GOT3 (cell line): ENCODE data around the gene CYS1.
A peak's percentile ranks its signal among the peaks of the same experiment; 100 is the strongest.

Experiments used
- DNase-seq: peaks from one replicate; lab custom pipeline; 2025; ENCODE audit warnings: mixed read lengths; lab: John Stamatoyannopoulos, UW

The CYS1 gene

GRCh38 chr2:10072656-10073480 lies 7.3 kb downstream of the CYS1 start:
- peak; percentile 43 for DNase-seq

GRCh38 chr2:10071595-10071994 lies 8.6 kb downstream of the CYS1 start:
- no peak for DNase-seq

- no peak for DNase-seq
These were observed 9.0 kb downstream of the CYS1 start for GRCh38 chr2:10071176-10071575.

- DNase-seq, result no peak
These were observed 12.3 kb downstream of the CYS1 start for GRCh38 chr2:10067881-10068280.

GRCh38 chr2:10067330-10067729 lies 12.9 kb downstream of the CYS1 start:
- no peak for DNase-seq

GRCh38 chr2:10065773-10066055 lies 14.5 kb downstream of the CYS1 start:
- DNase-seq, result no peak

GRCh38 chr2:10064932-10065772 lies 15.1 kb downstream of the CYS1 start:
- no peak for DNase-seq

- DNase-seq, result no peak
These were observed 16.6 kb downstream of the CYS1 start for GRCh38 chr2:10063566-10063965.

GRCh38 chr2:10062931-10063365 lies 17.3 kb downstream of the CYS1 start:
- no peak for DNase-seq

GRCh38 chr2:10061221-10061925 lies 18.8 kb downstream of the CYS1 start:
- no peak for DNase-seq

GRCh38 chr2:10059552-10060335 lies 20.5 kb downstream of the CYS1 start:
- DNase-seq, result no peak

GRCh38 chr2:10059016-10059351 lies 21.2 kb downstream of the CYS1 start:
- no peak for DNase-seq

GRCh38 chr2:10058251-10059015 lies 21.8 kb downstream of the CYS1 start:
- DNase-seq, result no peak

GRCh38 chr2:10057231-10058107 lies 22.7 kb downstream of the CYS1 start:
- no peak for DNase-seq

GRCh38 chr2:10056439-10056838 lies 23.8 kb downstream of the CYS1 start:
- DNase-seq, result no peak

- DNase-seq, result no peak
These were observed 25.2 kb downstream of the CYS1 start for GRCh38 chr2:10054976-10055375.

GRCh38 chr2:10054424-10054823 lies 25.8 kb downstream of the CYS1 start:
- DNase-seq, result no peak

- no peak for DNase-seq
These were observed 26.9 kb downstream of the CYS1 start for GRCh38 chr2:10053351-10053750.

GRCh38 chr2:10052216-10052615 lies 28.0 kb downstream of the CYS1 start:
- DNase-seq, result no peak

GRCh38 chr2:10048501-10049171 lies 31.6 kb downstream of the CYS1 start:
- no peak for DNase-seq
